ENCODE measurements around the gene PLXNB2. TPM values are rescaled to one million over a fixed set of nuclear protein-coding genes. Genes with fewer than 3 reads are reported as not detected.

Gene PLXNB2
- total RNA-seq, 1 donor from 2014 or later: 108 TPM

DNA sequence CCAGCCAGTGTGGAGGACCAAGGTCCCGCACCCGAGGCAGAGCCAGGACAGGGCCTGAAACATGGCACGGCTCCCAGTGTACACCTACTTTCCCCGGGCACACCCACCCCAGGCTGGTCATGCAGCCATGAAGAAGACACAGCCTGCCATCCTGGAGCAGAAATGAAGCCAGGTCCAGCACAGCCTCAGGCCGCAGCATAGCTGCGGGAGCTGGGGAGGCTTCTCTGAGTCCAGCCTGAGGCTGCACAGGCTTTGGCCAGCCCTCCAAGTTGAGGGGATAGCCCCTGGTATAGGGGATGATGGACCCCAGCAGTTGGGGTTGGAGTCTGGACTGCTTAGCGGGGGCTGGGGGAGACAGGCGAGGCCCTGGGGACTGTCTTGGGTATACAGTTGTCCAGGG is 53.5 kb downstream of the PLXNB2 start:
- no peak for DNase-seq (ENCODE audit: low spot score)

DNA sequence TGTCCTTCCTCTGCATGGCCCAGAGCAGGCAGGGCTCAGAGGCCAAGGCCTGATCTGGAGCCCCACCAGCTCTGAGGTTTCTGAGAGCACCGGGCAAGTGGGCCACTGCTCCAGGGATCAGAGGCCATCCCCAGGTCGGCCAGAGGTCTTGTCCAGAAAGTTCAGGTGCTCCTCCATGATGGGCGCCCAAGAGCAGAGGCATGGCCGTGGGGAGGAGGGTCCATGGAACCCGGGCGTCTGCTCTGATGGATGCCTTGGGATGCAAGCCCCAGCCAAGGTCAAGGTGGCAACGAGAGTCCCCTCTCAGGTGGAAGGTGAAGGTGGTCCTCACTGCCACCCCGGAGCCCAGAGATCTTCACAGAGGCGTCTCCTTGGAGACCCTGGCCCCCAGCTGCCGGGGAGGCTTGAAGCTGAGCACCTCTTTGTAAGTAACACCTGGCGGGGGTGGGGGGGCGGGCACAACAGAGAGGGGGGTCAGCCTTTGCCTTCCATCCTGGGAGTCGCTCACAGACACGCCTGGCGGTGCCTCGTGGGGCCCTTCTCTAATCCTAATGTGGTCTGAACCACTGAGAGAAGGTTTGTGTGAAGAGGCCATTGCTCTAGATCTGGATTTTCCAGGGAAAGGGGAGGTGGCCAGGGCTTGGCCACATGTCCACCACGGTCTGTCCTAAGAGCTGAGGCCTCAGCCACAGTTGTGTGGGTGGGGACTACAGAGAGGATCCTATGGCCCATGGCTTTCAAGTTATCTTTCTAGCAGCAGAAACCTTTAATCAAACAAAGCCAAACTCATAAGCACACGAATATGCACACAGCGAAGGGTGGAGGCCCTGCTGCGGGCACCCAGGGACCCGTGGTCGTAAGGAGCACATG is 54.2 kb downstream of the PLXNB2 start:
- DNase-seq (ENCODE audit: low spot score): no peak

DNA sequence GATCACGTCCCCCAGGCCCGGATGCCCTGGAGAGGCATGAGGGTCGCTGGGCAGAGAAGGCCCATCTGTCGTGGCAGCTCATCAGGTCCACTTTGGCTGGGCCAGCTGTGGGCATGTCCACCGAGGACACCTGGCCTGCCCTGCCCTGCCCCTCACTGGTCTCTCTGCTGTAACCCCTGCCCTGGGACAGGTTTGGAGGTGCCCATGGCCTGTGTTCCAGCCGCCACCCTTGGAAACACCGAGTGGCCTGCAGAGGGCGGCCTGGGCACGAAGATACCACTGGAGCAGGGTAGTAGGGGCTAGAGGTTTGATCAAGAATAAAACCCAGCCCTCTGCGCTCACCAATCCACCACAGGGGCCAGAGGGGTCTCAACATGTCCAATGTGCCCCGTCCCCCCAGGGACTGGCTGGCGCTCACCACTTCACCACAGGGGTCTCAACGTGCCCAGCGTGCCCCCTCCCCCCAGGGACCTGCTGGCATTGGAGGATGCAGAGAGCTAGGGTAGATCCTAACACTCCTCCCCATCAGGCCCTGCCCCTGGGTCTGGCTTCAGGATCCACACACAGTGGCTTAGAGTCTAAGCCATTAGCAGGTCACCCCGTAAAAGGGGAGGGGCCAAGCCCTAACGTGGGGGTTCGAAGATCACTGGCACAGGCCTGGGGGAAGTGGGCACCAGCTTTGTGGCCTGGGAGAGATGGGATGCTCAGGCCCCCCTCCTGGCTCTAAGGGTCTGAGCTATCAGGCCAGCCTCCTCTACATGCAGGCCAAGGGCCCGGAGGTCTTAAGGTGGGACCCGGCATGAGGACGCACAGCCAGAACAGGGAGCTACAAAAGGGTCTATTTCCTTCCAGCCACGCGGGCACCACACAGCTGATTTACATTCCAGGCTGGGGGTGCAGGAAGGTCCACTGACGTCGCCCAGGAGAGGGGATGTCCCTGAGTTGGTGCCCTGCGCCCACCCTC is 55.1 kb downstream of the PLXNB2 start:
- no peak for DNase-seq (ENCODE audit: low spot score)

DNA sequence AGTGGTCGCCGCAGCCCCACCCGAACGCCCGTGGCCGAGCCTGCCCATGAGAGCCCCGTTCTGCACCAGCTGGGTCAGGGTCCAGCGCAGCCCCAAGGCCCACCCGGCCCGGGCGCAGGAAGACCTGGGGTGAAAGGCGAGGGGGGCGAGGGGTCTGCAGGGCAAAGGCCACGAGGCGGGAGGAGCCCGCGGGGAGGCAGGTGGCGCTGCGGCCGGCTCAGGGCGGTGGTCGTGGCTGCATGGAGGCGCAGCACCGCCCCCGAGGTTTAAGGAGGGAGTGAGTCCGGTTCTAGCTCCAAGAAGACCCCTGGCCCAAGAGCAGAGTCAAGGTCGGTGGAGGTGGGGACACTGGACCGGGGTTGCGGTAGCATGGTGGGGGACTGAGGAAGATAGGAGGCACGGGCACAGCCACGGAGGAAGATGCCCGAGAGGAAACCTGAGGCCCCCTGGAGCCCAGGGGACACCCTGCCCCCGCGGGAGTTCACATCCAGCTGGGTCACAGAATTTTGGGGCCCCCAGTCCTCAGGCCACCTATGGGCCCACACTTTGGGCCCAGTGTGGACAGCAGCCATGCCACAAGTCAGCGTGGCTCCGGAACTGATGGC is 55.9 kb downstream of the PLXNB2 start:
- no peak for DNase-seq (ENCODE audit: low spot score)

DNA sequence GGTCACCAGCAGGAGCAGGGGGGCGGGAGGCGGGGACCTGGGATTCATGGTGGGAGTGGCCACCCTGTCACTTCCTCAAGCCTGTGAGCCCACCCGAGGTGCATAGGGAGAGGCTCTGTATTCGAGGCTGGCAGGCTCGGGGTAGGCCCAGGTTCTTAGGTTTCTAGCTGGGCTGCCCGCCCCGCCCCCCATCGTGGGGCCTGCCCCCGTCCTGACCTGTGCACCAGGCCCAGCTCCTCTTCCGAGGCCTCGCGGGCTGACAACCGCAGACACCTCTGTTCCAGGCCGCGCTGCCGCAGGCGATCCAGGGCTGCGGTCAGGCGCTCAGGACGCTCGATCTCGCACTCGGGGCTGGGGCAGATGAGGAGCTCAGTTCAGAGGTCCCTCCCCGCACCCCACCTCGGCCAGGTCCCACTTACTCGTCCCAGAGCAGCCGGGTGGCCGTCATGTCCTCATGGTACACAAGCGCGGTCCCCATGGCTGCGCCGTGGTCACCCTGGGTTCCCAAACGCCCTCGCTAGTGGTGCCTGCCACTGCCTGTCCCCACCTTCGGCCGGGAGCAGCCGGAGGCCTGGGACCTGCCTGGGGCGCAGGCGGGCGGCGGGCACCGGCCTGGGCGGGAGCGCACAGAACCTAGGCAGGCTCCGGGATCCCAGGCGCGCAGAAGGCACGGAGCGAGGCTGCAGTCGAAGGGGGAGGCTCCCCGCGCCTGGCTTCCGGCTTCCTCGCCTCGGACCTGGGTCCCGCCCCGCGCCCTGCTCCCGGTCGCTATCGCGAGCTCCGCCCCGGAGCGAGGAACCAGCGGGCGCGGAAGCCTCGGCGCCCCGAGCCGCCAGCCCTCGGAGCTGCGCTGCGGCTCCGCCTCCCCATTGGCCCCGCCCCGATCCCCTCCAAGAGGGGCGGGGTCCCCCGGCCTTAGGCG is 56.6 kb downstream of the PLXNB2 start, which contains the start of gene HDAC10:
HDAC10 (minus strand) TSS at position 711 of the 922 bp plus-strand sequence; CDS start at position 478, 233 bp downstream.
- peak; percentile 96 for DNase-seq (ENCODE audit: low spot score)

DNA sequence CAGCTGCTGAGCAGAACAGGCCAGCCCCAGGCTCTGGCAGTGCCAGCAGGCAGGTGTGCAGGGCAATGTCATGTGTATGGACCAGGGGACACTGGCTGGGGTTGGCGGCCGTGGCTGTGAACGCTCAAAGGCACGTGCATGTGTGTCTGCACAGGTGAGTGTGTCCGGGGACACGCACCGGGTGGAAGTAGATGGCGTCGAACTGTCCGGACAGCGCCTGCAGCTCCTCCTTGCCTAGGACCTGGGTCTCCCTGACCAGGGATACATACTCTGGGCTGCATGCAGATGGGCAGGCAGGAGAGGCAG is 57.2 kb downstream of the PLXNB2 start:
- DNase-seq (ENCODE audit: low spot score): no peak

DNA sequence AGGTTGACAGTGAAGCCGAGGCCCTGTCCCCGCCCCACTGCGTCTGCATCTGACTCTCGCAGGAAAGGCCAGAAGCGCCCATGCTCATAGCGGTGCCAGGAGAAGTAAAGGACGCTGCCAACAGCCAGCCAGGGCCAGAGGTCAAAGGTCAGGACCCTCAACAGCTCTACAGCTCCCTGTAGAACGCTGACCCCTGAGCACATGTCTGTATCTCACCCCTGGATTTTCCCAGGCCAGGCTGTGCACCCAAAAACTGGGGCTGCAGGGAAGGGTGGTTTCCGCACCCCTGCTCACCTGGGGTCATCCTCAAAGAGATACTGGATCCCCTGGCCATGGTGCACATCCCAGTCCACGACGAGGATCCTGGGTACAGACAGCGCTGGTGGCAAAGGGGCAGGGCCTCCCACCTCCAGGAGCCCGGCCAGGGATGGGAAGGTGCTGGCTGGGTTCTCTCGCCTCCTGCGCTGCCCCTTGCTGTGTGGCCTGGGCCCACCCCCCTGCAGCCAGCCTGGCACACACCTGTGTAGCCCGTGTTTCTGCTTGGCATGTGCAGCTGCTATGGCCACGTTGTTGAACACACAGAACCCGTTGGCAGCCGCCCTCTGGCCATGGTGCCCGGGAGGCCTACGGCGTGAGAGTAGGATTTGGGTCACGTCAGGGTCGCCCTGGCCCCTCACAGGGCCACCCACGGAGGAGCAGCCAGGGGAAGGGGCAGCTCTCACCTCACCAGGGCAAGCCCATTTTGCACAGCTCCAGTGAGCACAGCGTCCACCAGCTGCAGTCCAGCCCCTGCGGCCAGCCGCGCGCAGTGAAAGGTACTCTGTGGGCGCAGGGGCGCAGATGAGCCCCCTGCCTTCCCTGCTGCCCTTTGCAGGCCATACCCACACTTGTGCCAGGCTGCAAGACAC is 57.9 kb downstream of the PLXNB2 start:
- no peak for DNase-seq (ENCODE audit: low spot score)

DNA sequence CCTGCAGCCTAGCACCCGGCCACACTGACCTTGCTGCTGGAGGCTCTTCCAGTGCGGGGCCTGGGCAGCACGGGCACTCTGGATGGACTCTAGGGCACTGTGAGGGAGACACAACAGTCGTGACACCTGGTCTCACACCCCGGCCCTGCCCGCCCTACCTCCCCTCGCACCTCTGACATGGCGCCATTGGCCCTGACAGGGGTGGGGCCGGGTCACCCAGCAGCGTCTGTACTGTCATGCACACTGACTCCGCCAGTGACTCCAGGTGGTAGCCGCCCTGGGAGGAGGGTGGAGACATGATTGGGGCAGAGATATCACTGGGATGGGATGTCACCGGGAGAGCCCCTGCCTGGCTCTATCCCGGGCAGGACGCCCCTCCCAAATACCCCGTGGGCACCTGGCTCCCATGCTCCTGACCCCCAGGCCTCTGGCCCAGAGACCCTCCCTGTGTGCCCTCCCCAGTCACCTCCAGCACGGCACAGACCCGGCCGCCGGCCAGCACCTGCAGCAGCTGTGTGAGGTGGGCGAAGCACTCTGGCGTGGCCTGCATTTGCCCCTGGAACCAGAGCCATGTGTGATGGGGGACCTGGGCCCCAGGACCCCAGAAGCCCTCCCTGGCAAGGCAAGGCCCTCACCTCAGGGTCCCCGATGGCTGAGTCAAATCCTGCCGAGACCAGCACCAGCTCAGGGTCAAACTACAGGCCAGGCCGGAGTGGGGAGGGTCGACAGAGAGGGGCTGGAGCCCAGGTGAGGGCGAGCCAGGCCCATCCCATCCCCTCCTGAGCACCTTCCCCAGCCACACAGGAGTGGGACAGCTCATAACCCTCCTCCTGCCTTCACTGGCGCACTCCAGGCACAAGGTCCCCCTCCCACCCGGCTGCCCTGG is 59.0 kb downstream of the PLXNB2 start:
- no peak for DNase-seq (ENCODE audit: low spot score)

DNA sequence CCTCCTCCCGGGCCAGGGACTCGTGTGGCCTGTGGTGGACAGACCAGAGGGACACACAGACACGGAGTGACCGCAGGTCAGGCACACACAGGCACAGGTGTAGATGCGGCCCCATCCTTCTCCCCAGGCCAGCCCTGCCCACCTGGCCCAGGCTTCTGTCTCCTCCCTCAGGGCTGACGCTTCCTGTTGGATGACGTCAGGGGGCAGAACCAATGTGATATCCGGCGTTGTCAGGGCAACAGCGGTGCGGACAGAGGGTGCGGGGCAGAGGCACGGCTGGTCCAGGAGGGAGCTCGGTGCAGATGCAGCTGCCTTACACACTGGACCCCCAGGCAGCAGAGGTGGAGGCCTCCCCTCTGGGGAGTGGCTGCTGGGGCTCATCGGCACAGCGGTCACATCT is 59.7 kb downstream of the PLXNB2 start:
- no peak for DNase-seq (ENCODE audit: low spot score)

DNA sequence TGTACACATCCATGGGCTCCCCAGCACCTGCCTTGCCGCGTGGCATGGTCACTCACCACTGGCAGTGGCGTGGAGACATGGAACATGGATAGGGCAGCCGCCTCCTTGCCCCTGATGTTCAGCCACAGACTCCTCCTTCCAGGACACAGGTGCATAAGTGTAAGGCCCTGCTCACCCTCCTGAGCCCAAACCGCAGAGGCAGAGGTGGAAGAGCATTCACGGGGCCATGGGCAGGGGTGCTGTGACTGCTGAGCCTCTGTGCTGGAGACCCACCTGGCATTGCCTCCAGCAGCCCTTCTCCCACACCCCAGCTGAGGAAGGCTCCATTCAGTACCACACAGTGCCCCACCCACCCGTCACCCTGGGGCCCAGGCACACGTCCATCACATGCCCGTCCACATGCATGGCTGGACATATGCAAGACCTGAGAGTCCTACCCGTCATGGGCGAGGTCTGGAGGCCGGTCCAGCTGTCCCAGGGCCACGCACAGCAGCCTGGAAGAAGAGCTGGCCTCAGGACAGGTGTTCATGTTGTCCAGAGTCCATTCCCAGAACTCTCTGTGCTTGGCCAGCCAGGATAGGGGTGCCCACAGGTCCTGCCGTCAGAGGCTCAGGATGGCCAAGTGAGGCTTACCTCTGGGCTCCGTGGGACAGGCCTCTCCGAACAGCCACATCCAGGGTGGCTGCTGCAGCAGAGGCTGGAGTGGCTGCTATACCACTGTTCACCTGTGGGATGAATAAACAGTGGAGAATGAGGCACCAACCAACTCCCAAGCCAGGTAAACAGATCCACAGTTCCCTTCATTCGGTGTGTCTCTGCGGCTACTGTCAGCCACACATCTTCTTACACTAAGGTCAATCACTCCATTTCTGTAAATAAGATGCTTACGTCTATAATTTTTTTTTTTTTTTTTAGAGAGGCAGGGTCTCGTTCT is 60.9 kb downstream of the PLXNB2 start:
- no peak for DNase-seq (ENCODE audit: low spot score)

DNA sequence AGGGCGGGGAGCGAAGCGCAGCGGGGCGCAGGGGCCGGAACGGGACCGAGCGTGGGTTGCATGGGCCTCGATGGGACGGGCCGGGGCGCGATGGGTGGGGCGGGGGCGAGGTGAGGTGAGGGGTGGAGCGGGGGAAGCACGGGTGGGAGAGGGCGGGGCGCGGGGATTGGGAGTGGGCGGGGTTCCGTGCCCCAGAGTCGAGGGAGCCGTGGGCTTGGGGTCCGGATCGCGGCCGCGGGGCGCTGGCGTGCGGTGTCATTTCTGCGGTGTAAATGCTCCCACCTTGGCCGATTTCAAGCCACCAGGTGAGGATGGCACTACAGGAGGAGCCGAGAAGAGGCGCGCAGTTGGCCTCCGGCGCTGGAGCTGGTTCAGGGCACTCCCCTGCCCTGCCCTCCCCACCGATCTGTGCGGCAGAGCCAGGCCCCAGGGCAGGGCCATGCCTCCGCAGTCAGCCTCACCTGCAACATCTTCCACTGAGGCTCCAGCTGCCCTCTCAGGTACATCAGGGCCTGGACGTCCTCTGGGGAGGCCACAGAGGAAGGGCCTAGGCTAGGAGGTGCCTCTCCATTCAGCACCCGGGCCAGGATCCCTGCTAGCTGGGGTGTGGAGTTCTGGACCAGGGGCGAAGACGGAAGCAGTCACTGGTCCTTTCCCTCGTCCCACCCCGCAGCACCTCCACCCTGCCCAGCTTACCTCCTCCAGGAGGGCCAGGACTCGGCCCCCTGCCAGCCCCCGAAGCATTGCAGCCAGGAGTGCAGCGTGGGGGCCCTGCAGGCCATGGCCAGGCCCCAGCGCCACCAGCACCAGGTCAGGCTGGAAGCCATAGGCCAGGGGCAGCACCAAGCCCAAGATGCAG is 62.0 kb downstream of the PLXNB2 start:
- DNase-seq (ENCODE audit: low spot score): no peak

DNA sequence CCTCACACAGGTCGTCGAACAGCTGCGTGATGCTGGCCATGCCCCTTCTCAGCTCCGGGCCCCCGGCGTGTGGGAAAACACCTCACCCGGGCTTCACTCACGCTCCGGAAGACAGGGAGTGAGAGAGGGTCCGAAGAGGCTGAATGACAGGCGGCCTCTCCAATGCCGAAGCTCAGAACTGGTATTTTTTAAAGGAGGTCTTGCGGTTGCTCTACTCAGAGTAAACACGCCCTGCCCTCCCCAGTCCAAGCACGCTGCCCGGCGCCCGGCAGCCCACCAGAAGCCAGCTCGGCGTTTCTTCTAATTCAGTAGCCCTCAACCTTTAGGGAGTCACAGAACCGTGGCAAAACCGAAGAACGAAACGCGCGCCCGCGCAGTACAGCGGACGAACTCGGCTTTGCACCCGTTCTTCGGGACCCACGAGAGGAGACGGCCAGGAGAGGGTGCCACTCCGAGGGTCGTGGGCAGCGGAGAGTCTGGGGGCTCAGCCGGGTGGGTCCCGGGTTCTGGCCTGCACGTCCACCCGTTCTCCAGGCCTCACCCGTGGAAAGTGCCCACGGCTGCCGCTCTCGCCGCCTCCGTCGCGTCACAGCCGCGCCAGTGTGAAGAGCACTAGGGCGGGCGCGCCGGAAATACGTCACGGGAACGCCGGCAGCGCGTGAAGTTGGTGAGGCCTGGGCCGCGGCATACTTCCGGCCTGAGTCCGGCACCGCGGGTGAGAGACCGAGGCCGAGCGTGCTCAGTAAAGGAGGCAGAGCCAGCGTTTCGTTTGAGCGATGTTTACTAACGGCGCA is 62.8 kb downstream of the PLXNB2 start, which contains the start of gene TUBGCP6:
TUBGCP6 (minus strand) TSS at position 604 of the 794 bp plus-strand sequence; CDS start at position 40, 564 bp downstream.
- DNase-seq (ENCODE audit: low spot score): peak; percentile 98

DNA sequence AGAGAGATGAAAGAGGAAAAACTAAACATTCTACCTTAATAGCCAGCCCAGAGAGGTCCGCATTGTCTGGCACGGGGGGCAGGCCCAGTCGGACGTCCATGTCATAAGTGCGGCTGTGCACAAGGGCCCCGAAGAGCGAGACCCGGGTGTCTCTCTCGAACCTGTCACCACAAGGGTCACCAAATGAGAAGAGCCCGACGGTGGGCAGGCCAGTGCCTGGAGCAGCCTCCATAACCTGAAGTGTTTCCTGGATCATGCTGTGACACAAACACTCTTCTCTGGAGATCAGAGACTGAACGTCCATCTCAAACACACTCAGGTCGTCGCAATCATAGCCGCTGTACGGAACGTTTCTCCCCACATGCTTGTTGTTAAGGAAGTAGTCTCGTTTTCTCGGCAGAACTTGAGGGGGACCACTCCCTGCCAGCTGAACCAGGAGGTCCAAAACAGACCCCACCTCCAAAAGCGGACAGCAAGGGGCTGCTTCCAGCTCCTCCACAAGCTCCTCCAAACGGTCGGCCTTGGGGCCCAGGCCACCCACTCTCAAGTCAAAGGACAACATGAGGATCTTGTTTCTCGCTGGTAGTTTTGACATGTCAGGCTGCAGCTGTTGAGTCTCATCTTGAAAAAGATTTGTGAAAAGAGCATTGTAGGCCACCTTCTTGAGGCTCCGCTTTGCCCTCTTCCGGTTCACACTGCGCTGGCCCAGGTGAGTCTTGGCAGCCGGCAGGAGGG is 63.6 kb downstream of the PLXNB2 start:
- DNase-seq (ENCODE audit: low spot score): no peak

DNA sequence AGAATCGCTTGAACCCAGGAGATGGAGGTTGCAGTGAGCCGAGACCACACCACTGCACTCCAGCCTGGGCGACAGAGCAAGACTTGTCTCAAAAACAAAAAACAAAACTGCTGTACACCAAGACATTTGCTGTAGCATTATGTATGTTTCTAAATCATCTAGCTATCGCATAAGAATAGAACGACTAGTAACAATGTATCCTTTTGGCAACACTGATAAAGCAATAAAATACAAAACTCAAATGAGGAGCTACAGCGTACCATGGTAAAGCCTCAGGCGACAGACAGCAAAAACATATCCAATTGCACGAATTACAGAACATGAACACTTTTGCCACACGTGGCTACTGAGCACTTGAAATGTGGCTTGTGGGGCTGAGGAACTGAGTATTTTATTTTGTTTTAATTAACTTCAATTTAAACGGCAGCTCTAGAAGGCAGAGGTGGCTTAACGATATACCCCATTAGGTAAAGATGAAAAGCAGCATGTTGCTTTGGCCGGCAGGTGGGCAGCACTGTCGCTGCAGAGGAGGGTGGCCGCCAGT is 65.0 kb downstream of the PLXNB2 start:
- no peak for DNase-seq (ENCODE audit: low spot score)
